Activated CD4-positive, alpha-beta T cell treated with anti-CD3 and anti-CD28 coated beads for 1 hour (primary cell): ENCODE measurements around the gene SNED1.

Source experiments
- DNase-seq: peaks from one replicate; pipeline ENCODE4 v3.0.0-alpha.2; 2020

The SNED1 gene

GRCh38 chr2:241110607-241111439 lies 112.4 kb downstream of the SNED1 start:
- no peak for DNase-seq

GRCh38 chr2:241111440-241111805 lies 113.0 kb downstream of the SNED1 start:
- no peak for DNase-seq

GRCh38 chr2:241112046-241112445 lies 113.6 kb downstream of the SNED1 start:
- DNase-seq = no peak

- no peak for DNase-seq
Observed at GRCh38 chr2:241112592-241112991, 114.2 kb downstream of the SNED1 start.

GRCh38 chr2:241114836-241115235 lies 116.4 kb downstream of the SNED1 start:
- no peak for DNase-seq

GRCh38 chr2:241115361-241115760 lies 116.9 kb downstream of the SNED1 start:
- no peak for DNase-seq

GRCh38 chr2:241116606-241117560 lies 118.5 kb downstream of the SNED1 start:
- DNase-seq = no peak

GRCh38 chr2:241118737-241119505 lies 120.5 kb downstream of the SNED1 start:
- no peak for DNase-seq

- DNase-seq = no peak
Observed at GRCh38 chr2:241120440-241120839, 122.0 kb downstream of the SNED1 start.

- no peak for DNase-seq
Observed at GRCh38 chr2:241121008-241121407, 122.6 kb downstream of the SNED1 start.

GRCh38 chr2:241122376-241123002 lies 124.1 kb downstream of the SNED1 start:
- DNase-seq = no peak

- no peak for DNase-seq
Observed at GRCh38 chr2:241123816-241124536, 125.6 kb downstream of the SNED1 start.

GRCh38 chr2:241125626-241126025 lies 127.2 kb downstream of the SNED1 start:
- no peak for DNase-seq

- DNase-seq = no peak
Observed at GRCh38 chr2:241126201-241126611, 127.8 kb downstream of the SNED1 start.

- DNase-seq = no peak
Observed at GRCh38 chr2:241126771-241127202, 128.4 kb downstream of the SNED1 start.

GRCh38 chr2:241128266-241128665 lies 129.8 kb downstream of the SNED1 start:
- DNase-seq = no peak

- DNase-seq = no peak
Observed at GRCh38 chr2:241129086-241129871, 130.9 kb downstream of the SNED1 start.

GRCh38 chr2:241130316-241130715 lies 131.9 kb downstream of the SNED1 start:
- DNase-seq = no peak

- no peak for DNase-seq
Observed at GRCh38 chr2:241131531-241131930, 133.1 kb downstream of the SNED1 start.

- no peak for DNase-seq
Observed at GRCh38 chr2:241132538-241133435, 134.4 kb downstream of the SNED1 start.
